ENCODE results near the gene ORM2. TPM values are rescaled to one million over a fixed set of nuclear protein-coding genes. Genes with fewer than 3 reads are reported as not detected.
A peak's percentile ranks its signal among the peaks of the same experiment; 100 is the strongest.

The ORM2 gene
- total RNA-seq, 2 experiments from 2014 or later: not detected

- Mint-ChIP-seq H3K27ac (peak overlapping the region; percentile 82), H3K27me3 (ENCODE audit: low read depth) (no peaks in the 10 kb centered on the region), H3K4me1 (ENCODE audit: low read depth) (peaks cover 85% of the 10 kb centered on the region), H3K9me3 (ENCODE audit: insufficient read depth) (no peaks in the 10 kb centered on the region), H3K4me3 (no peak overlapping the region), H3K36me3 (ENCODE audit: low read depth) (peaks cover 97% of the 10 kb centered on the region)
- CTCF ChIA-PET: interaction anchor here (0.9 kb wide), 1 partner anchor 26 kb away, joined by 3 read pairs; the partner anchor contains the start of gene AKNA
- POLR2A ChIA-PET: interaction anchor here (1.3 to 15.0 kb wide), 4 partner anchors 8 to 24 kb away, joined by 4 to 407 read pairs (median 6); partner anchors contain the start of gene AKNA
- ATAC-seq: no peak
- no peak for DNase-seq
Measured at GRCh38 chr9:114361542-114361941, 31.9 kb downstream of the ORM2 start.

GRCh38 chr9:114362394-114362793, 32.7 kb downstream of the ORM2 start:
- no peak overlapping the region for H3K4me3 Mint-ChIP-seq
- H3K36me3 Mint-ChIP-seq (ENCODE audit: low read depth): peaks cover 97% of the 10 kb centered on the region
- no peaks in the 10 kb centered on the region for H3K27me3 Mint-ChIP-seq (ENCODE audit: low read depth)
- H3K9me3 Mint-ChIP-seq (ENCODE audit: insufficient read depth): no peaks in the 10 kb centered on the region
- DNase-seq (no peak), ATAC-seq (no peak)
- peak overlapping the region; percentile 85 for H3K27ac Mint-ChIP-seq
- ChIA-PET POLR2A (interaction anchor here (1.1 to 15.0 kb wide), 5 partner anchors 9 to 24 kb away, joined by 3 to 407 read pairs (median 5); partner anchors contain the start of gene AKNA), CTCF (interaction anchor here (1.2 to 7.6 kb wide), 3 partner anchors 23 to 41 kb away, joined by 3 to 116 read pairs (median 4); partner anchors contain the start of gene AKNA)
- peaks cover 85% of the 10 kb centered on the region for H3K4me1 Mint-ChIP-seq (ENCODE audit: low read depth)

- POLR2A ChIA-PET: interaction anchor here (1.1 to 15.0 kb wide), 5 partner anchors 9 to 23 kb away, joined by 3 to 407 read pairs (median 4); partner anchors contain the start of gene AKNA
Measured at GRCh38 chr9:114363424-114363823, 33.8 kb downstream of the ORM2 start.

GRCh38 chr9:114364134-114365041, 34.7 kb downstream of the ORM2 start:
- ATAC-seq (no peak), DNase-seq (no peak)
- Mint-ChIP-seq H3K9me3 (ENCODE audit: insufficient read depth) (no peaks in the 10 kb centered on the region), H3K27ac (peak overlapping the region; percentile 85), H3K36me3 (ENCODE audit: low read depth) (peaks cover 95% of the 10 kb centered on the region), H3K4me3 (peak overlapping the region; percentile 22), H3K4me1 (ENCODE audit: low read depth) (peaks cover 93% of the 10 kb centered on the region), H3K27me3 (ENCODE audit: low read depth) (no peaks in the 10 kb centered on the region)
- ChIA-PET CTCF (interaction anchor here (1.0 to 7.6 kb wide), 6 partner anchors 9 to 41 kb away, joined by 3 to 116 read pairs (median 4); partner anchors contain the start of gene AKNA), POLR2A (interaction anchor here (0.6 to 15.0 kb wide), 5 partner anchors 8 to 22 kb away, joined by 3 to 407 read pairs (median 4); partner anchors contain the start of gene AKNA)

More at GRCh38 chr9:114363424-114363823, 33.8 kb downstream of the ORM2 start:
- H3K4me3 Mint-ChIP-seq: peak overlapping the region; percentile 6
- DNase-seq (no peak), ATAC-seq (peak; percentile 62)
- H3K27ac Mint-ChIP-seq: peak overlapping the region; percentile 85
- H3K9me3 Mint-ChIP-seq (ENCODE audit: insufficient read depth): no peaks in the 10 kb centered on the region
- no peaks in the 10 kb centered on the region for H3K27me3 Mint-ChIP-seq (ENCODE audit: low read depth)
- peaks cover 89% of the 10 kb centered on the region for H3K4me1 Mint-ChIP-seq (ENCODE audit: low read depth)
- CTCF ChIA-PET: interaction anchor here (0.6 to 7.6 kb wide), 7 partner anchors 14 to 42 kb away, joined by 3 to 116 read pairs (median 4); partner anchors contain the start of gene AKNA
- H3K36me3 Mint-ChIP-seq (ENCODE audit: low read depth): peaks cover 97% of the 10 kb centered on the region

- H3K9me3 Mint-ChIP-seq (ENCODE audit: insufficient read depth): no peaks in the 10 kb centered on the region
- no peak for DNase-seq
- ChIA-PET POLR2A (interaction anchor here (0.6 to 15.0 kb wide), 4 partner anchors 8 to 21 kb away, joined by 3 to 407 read pairs (median 8); partner anchors contain the start of gene AKNA), CTCF (interaction anchor here (1.0 to 7.6 kb wide), 4 partner anchors 9 to 27 kb away, joined by 3 to 116 read pairs (median 4); partner anchors contain the start of gene AKNA)
- no peak overlapping the region for H3K4me3 Mint-ChIP-seq
- H3K27ac Mint-ChIP-seq: peak overlapping the region; percentile 85
- no peaks in the 10 kb centered on the region for H3K27me3 Mint-ChIP-seq (ENCODE audit: low read depth)
- H3K4me1 Mint-ChIP-seq (ENCODE audit: low read depth): peaks cover 94% of the 10 kb centered on the region
- ATAC-seq: no peak
- peaks cover 95% of the 10 kb centered on the region for H3K36me3 Mint-ChIP-seq (ENCODE audit: low read depth)
Measured at GRCh38 chr9:114365194-114365593, 35.5 kb downstream of the ORM2 start.

GRCh38 chr9:114366334-114367128, 36.9 kb downstream of the ORM2 start:
- H3K36me3 Mint-ChIP-seq (ENCODE audit: low read depth): peaks cover 94% of the 10 kb centered on the region
- H3K27ac Mint-ChIP-seq: peak overlapping the region; percentile 88
- H3K27me3 Mint-ChIP-seq (ENCODE audit: low read depth): no peaks in the 10 kb centered on the region
- H3K4me3 Mint-ChIP-seq: peak overlapping the region; percentile 29
- POLR2A ChIA-PET: interaction anchor here (1.5 to 15.0 kb wide), 3 partner anchors 13 to 20 kb away, joined by 7 to 407 read pairs (median 7); partner anchors contain the start of gene AKNA
- ATAC-seq (peak; percentile 38), DNase-seq (peak; percentile 59)
- peaks cover 92% of the 10 kb centered on the region for H3K4me1 Mint-ChIP-seq (ENCODE audit: low read depth)
- CTCF ChIA-PET: interaction anchor here (1.3 to 7.6 kb wide), 4 partner anchors 13 to 27 kb away, joined by 3 to 116 read pairs (median 8); partner anchors contain the start of gene AKNA
- no peaks in the 10 kb centered on the region for H3K9me3 Mint-ChIP-seq (ENCODE audit: insufficient read depth)

- Mint-ChIP-seq H3K36me3 (ENCODE audit: low read depth) (peaks cover 93% of the 10 kb centered on the region), H3K9me3 (ENCODE audit: insufficient read depth) (no peaks in the 10 kb centered on the region), H3K4me3 (peak overlapping the region; percentile 29), H3K27ac (peak overlapping the region; percentile 88), H3K4me1 (ENCODE audit: low read depth) (peaks cover 93% of the 10 kb centered on the region), H3K27me3 (ENCODE audit: low read depth) (no peaks in the 10 kb centered on the region)
- ATAC-seq (no peak), DNase-seq (no peak)
- CTCF ChIA-PET: interaction anchor here (0.9 to 7.6 kb wide), 6 partner anchors 12 to 30 kb away, joined by 3 to 116 read pairs (median 5); partner anchors contain the start of gene AKNA
- POLR2A ChIA-PET: interaction anchor here (1.1 to 15.0 kb wide), 5 partner anchors 10 to 19 kb away, joined by 3 to 407 read pairs (median 7); partner anchors contain the start of gene AKNA
Measured at GRCh38 chr9:114367366-114367765, 37.7 kb downstream of the ORM2 start.

- Mint-ChIP-seq H3K9me3 (ENCODE audit: insufficient read depth) (no peaks in the 10 kb centered on the region), H3K4me3 (peak overlapping the region; percentile 29), H3K36me3 (ENCODE audit: low read depth) (peaks cover 93% of the 10 kb centered on the region), H3K27me3 (ENCODE audit: low read depth) (no peaks in the 10 kb centered on the region), H3K4me1 (ENCODE audit: low read depth) (peaks cover 95% of the 10 kb centered on the region), H3K27ac (peak overlapping the region; percentile 88)
- DNase-seq: no peak
- CTCF ChIA-PET: interaction anchor here (0.7 to 7.6 kb wide), 7 partner anchors 11 to 29 kb away, joined by 3 to 116 read pairs (median 4); partner anchors contain the start of gene AKNA
- ATAC-seq: no peak
- POLR2A ChIA-PET: interaction anchor here (1.0 to 15.0 kb wide), 7 partner anchors 10 to 28 kb away, joined by 3 to 407 read pairs (median 5); partner anchors contain the start of gene AKNA
Measured at GRCh38 chr9:114367772-114368569, 38.3 kb downstream of the ORM2 start.

GRCh38 chr9:114369216-114370130, 39.8 kb downstream of the ORM2 start:
- CTCF ChIA-PET: interaction anchor here (0.7 to 7.6 kb wide), 6 partner anchors 9 to 30 kb away, joined by 3 to 116 read pairs (median 6); partner anchors contain the start of gene AKNA
- Mint-ChIP-seq H3K27ac (peak overlapping the region; percentile 84), H3K36me3 (ENCODE audit: low read depth) (peaks cover 92% of the 10 kb centered on the region), H3K4me3 (no peak overlapping the region), H3K4me1 (ENCODE audit: low read depth) (peaks cover 94% of the 10 kb centered on the region), H3K27me3 (ENCODE audit: low read depth) (no peaks in the 10 kb centered on the region), H3K9me3 (ENCODE audit: insufficient read depth) (no peaks in the 10 kb centered on the region)
- POLR2A ChIA-PET: interaction anchor here (0.7 to 15.0 kb wide), 2 partner anchors 17 to 116 kb away, joined by 3 to 407 read pairs; partner anchors contain the start of gene AKNA
- ATAC-seq: no peak
- DNase-seq: no peak

Measured in activated CD8-positive, alpha-beta T cell treated with anti-CD3 and anti-CD28 coated beads, Interleukin-2, amount 10 ng/mL, durations not matched to agents 7 days and 5 days (primary cell).